ENCODE measurements around the gene ERMN. TPM values are rescaled to one million over a fixed set of nuclear protein-coding genes. Genes with fewer than 3 reads are reported as not detected.

ERMN gene
- total RNA-seq, 1 experiment from 2014 or later = 0.59 TPM

DNA sequence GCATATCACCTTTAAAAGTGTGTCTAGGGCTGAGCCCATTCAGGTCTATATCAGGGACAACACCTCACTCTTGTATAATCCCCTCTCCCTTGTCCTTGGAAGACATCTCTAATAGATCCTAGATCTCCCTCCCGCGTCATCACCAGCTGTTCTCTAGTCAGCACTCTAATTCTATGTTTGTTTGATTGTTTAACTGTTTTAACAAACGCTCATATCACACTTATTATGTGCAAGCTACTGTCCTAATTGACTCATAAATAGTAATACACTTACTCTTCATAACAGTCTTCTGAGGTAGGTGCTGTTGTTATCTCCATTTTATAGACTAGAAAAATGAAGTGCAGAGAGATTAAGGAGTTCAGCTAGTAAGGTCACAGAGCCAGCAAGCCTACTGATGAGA lies 1.6 kb upstream of the ERMN start:
- TF ChIP-seq, protein P1, sequence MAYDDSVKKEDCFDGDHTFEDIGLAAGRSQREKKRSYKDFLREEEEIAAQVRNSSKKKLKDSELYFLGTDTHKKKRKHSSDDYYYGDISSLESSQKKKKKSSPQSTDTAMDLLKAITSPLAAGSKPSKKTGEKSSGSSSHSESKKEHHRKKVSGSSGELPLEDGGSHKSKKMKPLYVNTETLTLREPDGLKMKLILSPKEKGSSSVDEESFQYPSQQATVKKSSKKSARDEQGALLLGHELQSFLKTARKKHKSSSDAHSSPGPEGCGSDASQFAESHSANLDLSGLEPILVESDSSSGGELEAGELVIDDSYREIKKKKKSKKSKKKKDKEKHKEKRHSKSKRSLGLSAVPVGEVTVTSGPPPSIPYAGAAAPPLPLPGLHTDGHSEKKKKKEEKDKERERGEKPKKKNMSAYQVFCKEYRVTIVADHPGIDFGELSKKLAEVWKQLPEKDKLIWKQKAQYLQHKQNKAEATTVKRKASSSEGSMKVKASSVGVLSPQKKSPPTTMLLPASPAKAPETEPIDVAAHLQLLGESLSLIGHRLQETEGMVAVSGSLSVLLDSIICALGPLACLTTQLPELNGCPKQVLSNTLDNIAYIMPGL (CRISPR knock-in tag; IDR thresholded peaks at IDR 0.05) = no peak
- TF ChIP-seq EMX1 (CRISPR knock-in tag; IDR thresholded peaks at IDR 0.05) (no peak), ZNF671 (CRISPR knock-in tag; IDR thresholded peaks at IDR 0.05) (no peak), JAZF1 (CRISPR knock-in tag; IDR thresholded peaks at IDR 0.05) (no peak), GTF2I (CRISPR knock-in tag; conservative IDR thresholded peaks at IDR 0.05) (no peak), SMAD3 (CRISPR knock-in tag; IDR thresholded peaks at IDR 0.05; ENCODE audit: borderline replicate concordance) (no peak), CREM (CRISPR knock-in tag; IDR thresholded peaks at IDR 0.05) (no peak), ZNF263 (CRISPR knock-in tag; IDR thresholded peaks at IDR 0.05; ENCODE audit: low read depth) (no peak), ZNF219 (CRISPR knock-in tag; IDR thresholded peaks at IDR 0.05; ENCODE audit: borderline replicate concordance) (no peak), TEAD1 (CRISPR knock-in tag; IDR thresholded peaks at IDR 0.05) (no peak), NFATC4 (CRISPR knock-in tag; IDR thresholded peaks at IDR 0.05) (no peak), TCF7 (CRISPR knock-in tag; IDR thresholded peaks at IDR 0.05; ENCODE audit: low read depth) (no peak)
- TF ChIP-seq, protein P2, sequence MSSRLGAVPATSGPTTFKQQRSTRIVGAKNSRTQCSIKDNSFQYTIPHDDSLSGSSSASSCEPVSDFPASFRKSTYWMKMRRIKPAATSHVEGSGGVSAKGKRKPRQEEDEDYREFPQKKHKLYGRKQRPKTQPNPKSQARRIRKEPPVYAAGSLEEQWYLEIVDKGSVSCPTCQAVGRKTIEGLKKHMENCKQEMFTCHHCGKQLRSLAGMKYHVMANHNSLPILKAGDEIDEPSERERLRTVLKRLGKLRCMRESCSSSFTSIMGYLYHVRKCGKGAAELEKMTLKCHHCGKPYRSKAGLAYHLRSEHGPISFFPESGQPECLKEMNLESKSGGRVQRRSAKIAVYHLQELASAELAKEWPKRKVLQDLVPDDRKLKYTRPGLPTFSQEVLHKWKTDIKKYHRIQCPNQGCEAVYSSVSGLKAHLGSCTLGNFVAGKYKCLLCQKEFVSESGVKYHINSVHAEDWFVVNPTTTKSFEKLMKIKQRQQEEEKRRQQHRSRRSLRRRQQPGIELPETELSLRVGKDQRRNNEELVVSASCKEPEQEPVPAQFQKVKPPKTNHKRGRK (CRISPR knock-in tag; IDR thresholded peaks at IDR 0.05; ENCODE audit: borderline replicate concordance) = no peak
- TF ChIP-seq, protein P3, sequence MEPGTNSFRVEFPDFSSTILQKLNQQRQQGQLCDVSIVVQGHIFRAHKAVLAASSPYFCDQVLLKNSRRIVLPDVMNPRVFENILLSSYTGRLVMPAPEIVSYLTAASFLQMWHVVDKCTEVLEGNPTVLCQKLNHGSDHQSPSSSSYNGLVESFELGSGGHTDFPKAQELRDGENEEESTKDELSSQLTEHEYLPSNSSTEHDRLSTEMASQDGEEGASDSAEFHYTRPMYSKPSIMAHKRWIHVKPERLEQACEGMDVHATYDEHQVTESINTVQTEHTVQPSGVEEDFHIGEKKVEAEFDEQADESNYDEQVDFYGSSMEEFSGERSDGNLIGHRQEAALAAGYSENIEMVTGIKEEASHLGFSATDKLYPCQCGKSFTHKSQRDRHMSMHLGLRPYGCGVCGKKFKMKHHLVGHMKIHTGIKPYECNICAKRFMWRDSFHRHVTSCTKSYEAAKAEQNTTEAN (CRISPR knock-in tag; IDR thresholded peaks at IDR 0.05) = no peak
- TF ChIP-seq, protein P4, sequence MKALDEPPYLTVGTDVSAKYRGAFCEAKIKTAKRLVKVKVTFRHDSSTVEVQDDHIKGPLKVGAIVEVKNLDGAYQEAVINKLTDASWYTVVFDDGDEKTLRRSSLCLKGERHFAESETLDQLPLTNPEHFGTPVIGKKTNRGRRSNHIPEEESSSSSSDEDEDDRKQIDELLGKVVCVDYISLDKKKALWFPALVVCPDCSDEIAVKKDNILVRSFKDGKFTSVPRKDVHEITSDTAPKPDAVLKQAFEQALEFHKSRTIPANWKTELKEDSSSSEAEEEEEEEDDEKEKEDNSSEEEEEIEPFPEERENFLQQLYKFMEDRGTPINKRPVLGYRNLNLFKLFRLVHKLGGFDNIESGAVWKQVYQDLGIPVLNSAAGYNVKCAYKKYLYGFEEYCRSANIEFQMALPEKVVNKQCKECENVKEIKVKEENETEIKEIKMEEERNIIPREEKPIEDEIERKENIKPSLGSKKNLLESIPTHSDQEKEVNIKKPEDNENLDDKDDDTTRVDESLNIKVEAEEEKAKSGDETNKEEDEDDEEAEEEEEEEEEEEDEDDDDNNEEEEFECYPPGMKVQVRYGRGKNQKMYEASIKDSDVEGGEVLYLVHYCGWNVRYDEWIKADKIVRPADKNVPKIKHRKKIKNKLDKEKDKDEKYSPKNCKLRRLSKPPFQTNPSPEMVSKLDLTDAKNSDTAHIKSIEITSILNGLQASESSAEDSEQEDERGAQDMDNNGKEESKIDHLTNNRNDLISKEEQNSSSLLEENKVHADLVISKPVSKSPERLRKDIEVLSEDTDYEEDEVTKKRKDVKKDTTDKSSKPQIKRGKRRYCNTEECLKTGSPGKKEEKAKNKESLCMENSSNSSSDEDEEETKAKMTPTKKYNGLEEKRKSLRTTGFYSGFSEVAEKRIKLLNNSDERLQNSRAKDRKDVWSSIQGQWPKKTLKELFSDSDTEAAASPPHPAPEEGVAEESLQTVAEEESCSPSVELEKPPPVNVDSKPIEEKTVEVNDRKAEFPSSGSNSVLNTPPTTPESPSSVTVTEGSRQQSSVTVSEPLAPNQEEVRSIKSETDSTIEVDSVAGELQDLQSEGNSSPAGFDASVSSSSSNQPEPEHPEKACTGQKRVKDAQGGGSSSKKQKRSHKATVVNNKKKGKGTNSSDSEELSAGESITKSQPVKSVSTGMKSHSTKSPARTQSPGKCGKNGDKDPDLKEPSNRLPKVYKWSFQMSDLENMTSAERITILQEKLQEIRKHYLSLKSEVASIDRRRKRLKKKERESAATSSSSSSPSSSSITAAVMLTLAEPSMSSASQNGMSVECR (CRISPR knock-in tag; IDR thresholded peaks at IDR 0.05; ENCODE audit: borderline replicate concordance) = no peak
- TF ChIP-seq, protein P5, sequence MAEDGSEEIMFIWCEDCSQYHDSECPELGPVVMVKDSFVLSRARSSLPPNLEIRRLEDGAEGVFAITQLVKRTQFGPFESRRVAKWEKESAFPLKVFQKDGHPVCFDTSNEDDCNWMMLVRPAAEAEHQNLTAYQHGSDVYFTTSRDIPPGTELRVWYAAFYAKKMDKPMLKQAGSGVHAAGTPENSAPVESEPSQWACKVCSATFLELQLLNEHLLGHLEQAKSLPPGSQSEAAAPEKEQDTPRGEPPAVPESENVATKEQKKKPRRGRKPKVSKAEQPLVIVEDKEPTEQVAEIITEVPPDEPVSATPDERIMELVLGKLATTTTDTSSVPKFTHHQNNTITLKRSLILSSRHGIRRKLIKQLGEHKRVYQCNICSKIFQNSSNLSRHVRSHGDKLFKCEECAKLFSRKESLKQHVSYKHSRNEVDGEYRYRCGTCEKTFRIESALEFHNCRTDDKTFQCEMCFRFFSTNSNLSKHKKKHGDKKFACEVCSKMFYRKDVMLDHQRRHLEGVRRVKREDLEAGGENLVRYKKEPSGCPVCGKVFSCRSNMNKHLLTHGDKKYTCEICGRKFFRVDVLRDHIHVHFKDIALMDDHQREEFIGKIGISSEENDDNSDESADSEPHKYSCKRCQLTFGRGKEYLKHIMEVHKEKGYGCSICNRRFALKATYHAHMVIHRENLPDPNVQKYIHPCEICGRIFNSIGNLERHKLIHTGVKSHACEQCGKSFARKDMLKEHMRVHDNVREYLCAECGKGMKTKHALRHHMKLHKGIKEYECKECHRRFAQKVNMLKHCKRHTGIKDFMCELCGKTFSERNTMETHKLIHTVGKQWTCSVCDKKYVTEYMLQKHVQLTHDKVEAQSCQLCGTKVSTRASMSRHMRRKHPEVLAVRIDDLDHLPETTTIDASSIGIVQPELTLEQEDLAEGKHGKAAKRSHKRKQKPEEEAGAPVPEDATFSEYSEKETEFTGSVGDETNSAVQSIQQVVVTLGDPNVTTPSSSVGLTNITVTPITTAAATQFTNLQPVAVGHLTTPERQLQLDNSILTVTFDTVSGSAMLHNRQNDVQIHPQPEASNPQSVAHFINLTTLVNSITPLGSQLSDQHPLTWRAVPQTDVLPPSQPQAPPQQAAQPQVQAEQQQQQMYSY (CRISPR knock-in tag; IDR thresholded peaks at IDR 0.05) = no peak
- TF ChIP-seq, protein P6, sequence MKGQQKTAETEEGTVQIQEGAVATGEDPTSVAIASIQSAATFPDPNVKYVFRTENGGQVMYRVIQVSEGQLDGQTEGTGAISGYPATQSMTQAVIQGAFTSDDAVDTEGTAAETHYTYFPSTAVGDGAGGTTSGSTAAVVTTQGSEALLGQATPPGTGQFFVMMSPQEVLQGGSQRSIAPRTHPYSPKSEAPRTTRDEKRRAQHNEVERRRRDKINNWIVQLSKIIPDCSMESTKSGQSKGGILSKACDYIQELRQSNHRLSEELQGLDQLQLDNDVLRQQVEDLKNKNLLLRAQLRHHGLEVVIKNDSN (CRISPR knock-in tag; IDR thresholded peaks at IDR 0.05) = no peak
- Mint-ChIP-seq H3K4me3 (no peak overlapping the region), H3K36me3 (no peaks in the 10 kb centered on the region), H3K27me3 (ENCODE audit: low read depth) (no peaks in the 10 kb centered on the region), H3K9me3 (no peaks in the 10 kb centered on the region), H3K27ac (no peak overlapping the region), H3K4me1 (peaks cover 26% of the 10 kb centered on the region)
- no peak for ATAC-seq
- ChIA-PET POLR2A (no interaction called here), CTCF (interaction anchor here (0.6 to 3.6 kb wide), 48 partner anchors 9 to 684 kb away, joined by 3 to 125 read pairs (median 4); partner anchors contain the start of gene ACVR1C)
- DNase-seq (ENCODE audit: low spot score) = no peak

Data from WTC11 (cell line).